Left lung (tissue), 8 donors: Measurements from ENCODE around the gene TMEM151B. TPM values are rescaled to one million over a fixed set of nuclear protein-coding genes. Genes with fewer than 3 reads are reported as not detected.

Source experiments
- polyA plus RNA-seq, 6 donors: library from polyadenylated mRNA; unstranded; fragments of 120-200 nt; gene quantifications; one replicate each; pipeline ENCODE4 v1.2.1, GENCODE V29; 2013; ENCODE audit not compliant: insufficient read length in 6 of 6
- total RNA-seq, 2 donors: library from RNA; stranded (reverse); fragmentation: NEBNext Ultra II Directional; extraction: Animal tissue kit (Norgen Biotek cat#: 25700); gene quantifications; one replicate each; pipeline ENCODE4 v1.2.1, GENCODE V29; 2021
- donor health status: DM: no; HTN: yes; CAD: no.
- donor health status: DM: no; HTN: no; CAD: no.

TMEM151B gene
- total and polyA plus RNA-seq, 8 donors = 0.70 to 1.2 (median 0.87) TPM; not detected in 2

Other genes with a start within 250 kb of the TMEM151B start
- gene MRPL14, start 143.0 kb upstream of the TMEM151B start, total RNA-seq = 100 to 1,000 TPM in 1 of 2 donors, 10 to 100 TPM in 1; 85.5 to 100 TPM
- 10 to 100 TPM; 29.8 to 41.4 (median 36.2) TPM for gene MRPL14, start 143.0 kb upstream of the TMEM151B start, polyA plus RNA-seq
- gene TMEM63B, start 142.9 kb upstream of the TMEM151B start, total RNA-seq = 100 to 1,000 TPM in 1 of 2 donors, 10 to 100 TPM in 1; 79.9 to 186 TPM
- 10 to 100 TPM; 29.8 to 36.4 (median 31.7) TPM for gene TMEM63B, start 142.9 kb upstream of the TMEM151B start, polyA plus RNA-seq
- under 1 TPM; 0.23 to 0.29 TPM for gene CAPN11, start 111.6 kb upstream of the TMEM151B start, total RNA-seq
- under 1 TPM in 5 of 6 donors, not detected in 1; 0.10 to 0.28 (median 0.16) TPM for gene CAPN11, start 111.6 kb upstream of the TMEM151B start, polyA plus RNA-seq
- under 1 TPM in 1 of 2 donors, not detected in 1; 0.34 TPM for gene MYMX, start 53.5 kb upstream of the TMEM151B start, total RNA-seq
- gene MYMX, start 53.5 kb upstream of the TMEM151B start, polyA plus RNA-seq = under 1 TPM in 5 of 6 donors, not detected in 1; 0.21 to 0.79 (median 0.32) TPM
- gene SLC29A1, start 46.9 kb upstream of the TMEM151B start, total RNA-seq = 10 to 100 TPM; 46.8 to 48.2 TPM
- 10 to 100 TPM; 22.4 to 31.9 (median 26.6) TPM for gene SLC29A1, start 46.9 kb upstream of the TMEM151B start, polyA plus RNA-seq
- gene HSP90AB1, start 23.3 kb upstream of the TMEM151B start, total RNA-seq = 100 to 1,000 TPM; 726 to 810 TPM
- gene HSP90AB1, start 23.3 kb upstream of the TMEM151B start, polyA plus RNA-seq = 1,000 to 10,000 TPM; 1,163 to 1,444 (median 1,283) TPM
- 10 to 100 TPM; 43.7 to 50.0 TPM for gene SLC35B2, start 12.9 kb upstream of the TMEM151B start, total RNA-seq
- gene SLC35B2, start 12.9 kb upstream of the TMEM151B start, polyA plus RNA-seq = 10 to 100 TPM; 38.7 to 50.3 (median 43.0) TPM
- 10 to 100 TPM; 12.1 to 19.3 TPM for gene NFKBIE, start 4.9 kb upstream of the TMEM151B start, total RNA-seq
- gene NFKBIE, start 4.9 kb upstream of the TMEM151B start, polyA plus RNA-seq = 1 to 10 TPM; 7.5 to 9.2 (median 8.7) TPM
- gene AARS2, start 42.9 kb downstream of the TMEM151B start, total RNA-seq = 10 to 100 TPM; 10.8 to 13.5 TPM
- gene AARS2, start 42.9 kb downstream of the TMEM151B start, polyA plus RNA-seq = 10 to 100 TPM; 15.8 to 18.8 (median 16.7) TPM
- under 1 TPM in 1 of 2 donors, not detected in 1; 0.45 TPM for gene SPATS1, start 72.2 kb downstream of the TMEM151B start, total RNA-seq
- gene SPATS1, start 72.2 kb downstream of the TMEM151B start, polyA plus RNA-seq = 1 to 10 TPM in 1 of 6 donors, under 1 TPM in 4, not detected in 1; 0.31 to 1.2 (median 0.38) TPM
- gene CDC5L, start 117.3 kb downstream of the TMEM151B start, total RNA-seq = 10 to 100 TPM; 16.5 to 17.3 TPM
- gene CDC5L, start 117.3 kb downstream of the TMEM151B start, polyA plus RNA-seq = 10 to 100 TPM; 34.6 to 38.0 (median 36.7) TPM